Activated naive CD4-positive, alpha-beta T cell treated with anti-CD3 and anti-CD28 coated beads, Interleukin-2, amount 50 U/mL, for 24 hours (primary cell): Measurements from ENCODE around the gene FAIM2.

ENCODE experiments used
- H3K27ac Mint-ChIP-seq: one replicate; pipeline ENCODE4 v1.8.0; 2021; ENCODE audit warnings: mild to moderate bottlenecking, mixed read lengths
- H3K27me3 Mint-ChIP-seq: one replicate; pipeline ENCODE4 v1.8.0; 2021; ENCODE audit warnings: mixed read lengths
- H3K36me3 Mint-ChIP-seq: one replicate; pipeline ENCODE4 v1.8.0; 2021; ENCODE audit warnings: mixed read lengths
- H3K4me1 Mint-ChIP-seq: one replicate; pipeline ENCODE4 v1.8.0; 2021; ENCODE audit warnings: mixed read lengths
- H3K4me3 Mint-ChIP-seq: one replicate; pipeline ENCODE4 v1.8.0; 2021; ENCODE audit warnings: mild to moderate bottlenecking, mixed read lengths
- H3K9me3 Mint-ChIP-seq: one replicate; pipeline ENCODE4 v1.8.0; 2021; ENCODE audit warnings: mixed read lengths

Gene FAIM2

GRCh38 chr12:49903700-49904423 lies at the start of gene FAIM2:
FAIM2 (minus strand) TSS chr12:49903900; CDS start chr12:49903792, 108 bp downstream.
- Mint-ChIP-seq H3K27ac (no peak within 1 kb of the TSS), H3K9me3 (no peaks in the 10 kb centered on the region), H3K27me3 (no peaks in the 10 kb centered on the region), H3K4me3 (peak within 1 kb of the TSS; percentile 83), H3K4me1 (peaks cover 13% of the 10 kb centered on the region), H3K36me3 (no peaks in the 10 kb centered on the region)

GRCh38 chr12:49953151-49953550 lies 49.5 kb upstream of the FAIM2 start:
- no peaks in the 10 kb centered on the region for H3K9me3 Mint-ChIP-seq
- peaks cover 30% of the 10 kb centered on the region for H3K27me3 Mint-ChIP-seq
- no peak overlapping the region for H3K4me3 Mint-ChIP-seq
- no peaks in the 10 kb centered on the region for H3K4me1 Mint-ChIP-seq
- H3K27ac Mint-ChIP-seq, result no peak overlapping the region
- no peaks in the 10 kb centered on the region for H3K36me3 Mint-ChIP-seq

GRCh38 chr12:49952391-49953055 lies 48.8 kb upstream of the FAIM2 start:
- H3K27ac Mint-ChIP-seq, result no peak overlapping the region

DNA sequence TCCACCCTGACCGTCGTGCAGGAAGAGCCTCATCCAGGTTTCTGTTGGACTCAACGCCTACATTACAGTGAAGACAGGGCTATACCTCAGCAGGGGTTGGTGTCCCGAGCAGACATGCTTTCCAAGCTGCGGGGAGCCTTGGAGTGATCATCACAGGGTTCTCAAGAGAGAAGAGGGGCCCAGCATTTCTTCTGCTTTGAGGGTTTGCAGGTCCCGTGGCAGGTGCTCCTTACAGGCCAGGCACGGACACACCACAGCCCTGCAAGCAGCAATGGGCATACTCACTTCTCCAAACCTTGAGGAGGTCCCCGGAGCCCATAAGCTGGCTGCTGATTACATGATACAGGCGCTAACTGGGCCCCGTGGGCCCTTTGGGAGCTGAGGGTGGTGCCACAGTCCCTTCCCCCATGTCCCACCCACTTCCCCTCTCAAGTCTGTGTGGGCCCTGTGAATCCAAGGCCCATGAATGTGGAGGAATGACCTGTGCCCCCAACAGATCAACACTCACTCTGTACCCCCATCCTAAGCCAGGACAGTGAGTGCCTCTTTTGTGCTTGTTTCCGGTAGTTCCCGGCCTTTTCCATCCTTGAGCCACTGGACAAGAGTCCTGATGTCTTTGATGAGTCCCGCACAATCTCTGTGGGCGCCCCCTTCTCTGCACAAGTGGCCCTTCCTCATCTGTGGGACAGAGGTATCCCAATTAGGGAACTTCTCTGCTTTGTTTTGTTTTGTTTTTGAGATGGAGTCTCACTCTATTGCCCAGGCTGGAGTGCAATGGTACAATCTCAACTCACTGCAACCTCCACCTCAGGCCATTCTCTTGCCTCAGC lies 47.9 kb upstream of the FAIM2 start:
- H3K36me3 Mint-ChIP-seq, result no peaks in the 10 kb centered on the region
- H3K4me1 Mint-ChIP-seq, result no peaks in the 10 kb centered on the region
- no peak overlapping the region for H3K27ac Mint-ChIP-seq
- peaks cover 16% of the 10 kb centered on the region for H3K27me3 Mint-ChIP-seq
- no peaks in the 10 kb centered on the region for H3K9me3 Mint-ChIP-seq
- no peak overlapping the region for H3K4me3 Mint-ChIP-seq

More at GRCh38 chr12:49952391-49953055, 48.8 kb upstream of the FAIM2 start:
- Mint-ChIP-seq H3K4me1 (no peaks in the 10 kb centered on the region), H3K4me3 (no peak overlapping the region), H3K36me3 (no peaks in the 10 kb centered on the region), H3K27me3 (peaks cover 24% of the 10 kb centered on the region), H3K9me3 (no peaks in the 10 kb centered on the region)

GRCh38 chr12:49950273-49951251 lies 46.9 kb upstream of the FAIM2 start, which contains the start of gene AQP2:
AQP2 (plus strand) TSS chr12:49950737; CDS start chr12:49950831, 94 bp downstream.
- Mint-ChIP-seq H3K27ac (no peak within 1 kb of the TSS), H3K27me3 (peaks cover 12% of the 10 kb centered on the region), H3K9me3 (no peaks in the 10 kb centered on the region), H3K4me1 (peaks cover 7% of the 10 kb centered on the region), H3K36me3 (no peaks in the 10 kb centered on the region), H3K4me3 (no peak within 1 kb of the TSS)

DNA sequence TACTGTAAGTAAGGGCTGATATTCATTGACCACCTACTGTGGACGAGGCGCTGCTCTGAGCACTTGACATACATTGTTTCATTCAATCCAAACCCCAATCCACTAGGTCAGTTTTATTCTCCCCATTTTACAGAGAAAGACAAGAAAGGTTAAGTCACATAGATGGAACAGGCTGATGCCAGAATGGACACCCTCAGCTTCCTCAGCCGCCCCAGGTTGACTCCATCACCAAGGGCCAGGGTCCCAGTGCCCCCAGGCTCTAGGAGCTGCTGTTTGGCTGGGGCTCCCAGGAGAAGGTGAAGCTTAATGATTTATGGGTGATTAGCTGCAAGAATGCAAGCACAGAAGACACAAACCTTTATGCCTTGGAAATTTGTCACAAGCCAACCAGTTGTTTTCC lies 46.2 kb upstream of the FAIM2 start:
- Mint-ChIP-seq H3K4me3 (no peak overlapping the region), H3K36me3 (no peaks in the 10 kb centered on the region), H3K9me3 (no peaks in the 10 kb centered on the region), H3K4me1 (peaks cover 14% of the 10 kb centered on the region), H3K27ac (no peak overlapping the region), H3K27me3 (peaks cover 11% of the 10 kb centered on the region)

DNA sequence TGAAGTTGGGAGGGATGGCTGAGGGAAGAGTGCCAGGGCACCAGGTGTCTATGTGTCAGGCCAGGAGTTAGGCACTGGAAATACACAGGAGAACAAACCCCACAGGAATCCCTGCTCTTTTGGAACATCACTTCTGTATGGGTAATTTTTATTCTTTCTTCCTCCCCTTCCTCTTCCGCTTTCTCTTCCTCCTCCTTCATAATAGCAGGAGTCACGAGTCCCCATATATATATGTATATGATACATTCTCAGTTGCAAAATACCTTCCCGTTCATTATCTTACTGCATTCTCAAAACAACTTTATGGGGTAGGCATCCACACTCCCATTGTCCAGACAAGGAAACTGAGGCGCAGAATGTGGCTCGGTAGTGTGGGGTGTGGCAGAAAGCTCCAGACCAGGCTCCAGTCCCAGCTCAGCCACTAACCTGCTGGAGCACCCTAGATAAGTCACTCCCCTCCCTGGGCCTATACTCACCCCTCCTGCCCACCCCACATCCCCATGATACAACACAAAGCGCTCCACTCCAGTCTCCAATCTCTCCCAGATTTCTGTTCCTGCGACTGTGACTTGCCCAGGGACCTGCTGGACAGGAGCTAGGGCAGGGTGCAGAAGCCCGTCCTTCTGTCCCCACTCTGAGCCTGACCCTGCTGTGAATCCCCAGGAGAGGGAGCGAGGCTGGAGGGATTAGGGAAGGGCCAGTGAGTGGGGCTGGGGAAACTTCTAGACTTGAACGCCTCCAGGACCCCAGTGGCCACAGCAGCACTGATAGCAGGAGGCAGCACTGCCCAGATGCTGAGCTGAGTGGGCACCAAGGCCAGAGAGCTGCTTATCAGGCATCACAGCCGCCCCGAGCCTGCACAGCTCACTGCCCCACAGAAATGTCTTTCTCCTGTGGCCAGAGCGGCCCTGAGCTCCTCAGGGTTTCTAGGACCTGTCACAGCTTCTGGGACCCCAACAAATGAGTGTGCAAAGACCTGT lies 45.5 kb upstream of the FAIM2 start:
- no peak overlapping the region for H3K27ac Mint-ChIP-seq
- peaks cover 20% of the 10 kb centered on the region for H3K4me1 Mint-ChIP-seq
- H3K36me3 Mint-ChIP-seq, result no peaks in the 10 kb centered on the region
- no peaks in the 10 kb centered on the region for H3K9me3 Mint-ChIP-seq
- H3K27me3 Mint-ChIP-seq, result peaks cover 4% of the 10 kb centered on the region
- H3K4me3 Mint-ChIP-seq, result no peak overlapping the region

GRCh38 chr12:49947593-49948226 lies 44.0 kb upstream of the FAIM2 start:
- H3K27me3 Mint-ChIP-seq, result no peaks in the 10 kb centered on the region
- no peaks in the 10 kb centered on the region for H3K9me3 Mint-ChIP-seq
- H3K4me3 Mint-ChIP-seq, result no peak overlapping the region
- H3K36me3 Mint-ChIP-seq, result no peaks in the 10 kb centered on the region
- H3K27ac Mint-ChIP-seq, result no peak overlapping the region
- H3K4me1 Mint-ChIP-seq, result peaks cover 20% of the 10 kb centered on the region

- H3K27ac Mint-ChIP-seq, result no peak overlapping the region
These were observed 42.8 kb upstream of the FAIM2 start for GRCh38 chr12:49946497-49946896.

GRCh38 chr12:49946086-49946485 lies 42.4 kb upstream of the FAIM2 start:
- no peaks in the 10 kb centered on the region for H3K36me3 Mint-ChIP-seq
- H3K4me1 Mint-ChIP-seq, result peaks cover 20% of the 10 kb centered on the region
- H3K4me3 Mint-ChIP-seq, result peak overlapping the region; percentile 86
- no peak overlapping the region for H3K27ac Mint-ChIP-seq
- H3K27me3 Mint-ChIP-seq, result no peaks in the 10 kb centered on the region
- no peaks in the 10 kb centered on the region for H3K9me3 Mint-ChIP-seq

More at GRCh38 chr12:49946497-49946896, 42.8 kb upstream of the FAIM2 start:
- H3K36me3 Mint-ChIP-seq, result no peaks in the 10 kb centered on the region
- H3K9me3 Mint-ChIP-seq, result no peaks in the 10 kb centered on the region
- H3K4me3 Mint-ChIP-seq, result no peak overlapping the region
- peaks cover 20% of the 10 kb centered on the region for H3K4me1 Mint-ChIP-seq
- no peaks in the 10 kb centered on the region for H3K27me3 Mint-ChIP-seq

GRCh38 chr12:49945394-49946080 lies 41.8 kb upstream of the FAIM2 start:
- H3K4me3 Mint-ChIP-seq, result peak overlapping the region; percentile 86
- H3K4me1 Mint-ChIP-seq, result peaks cover 20% of the 10 kb centered on the region
- H3K27me3 Mint-ChIP-seq, result no peaks in the 10 kb centered on the region
- peak overlapping the region; percentile 90 for H3K27ac Mint-ChIP-seq
- H3K36me3 Mint-ChIP-seq, result no peaks in the 10 kb centered on the region
- no peaks in the 10 kb centered on the region for H3K9me3 Mint-ChIP-seq

- Mint-ChIP-seq H3K27me3 (no peaks in the 10 kb centered on the region), H3K4me1 (peaks cover 20% of the 10 kb centered on the region), H3K36me3 (no peaks in the 10 kb centered on the region), H3K9me3 (no peaks in the 10 kb centered on the region), H3K4me3 (peak overlapping the region; percentile 86), H3K27ac (peak overlapping the region; percentile 90)
These were observed 41.0 kb upstream of the FAIM2 start for GRCh38 chr12:49944718-49945117.

- Mint-ChIP-seq H3K4me3 (no peak overlapping the region), H3K27ac (no peak overlapping the region), H3K36me3 (no peaks in the 10 kb centered on the region)
These were observed 40.3 kb upstream of the FAIM2 start for GRCh38 chr12:49944046-49944445.

More at GRCh38 chr12:49944046-49944445, 40.3 kb upstream of the FAIM2 start:
- Mint-ChIP-seq H3K27me3 (no peaks in the 10 kb centered on the region), H3K9me3 (no peaks in the 10 kb centered on the region), H3K4me1 (peaks cover 20% of the 10 kb centered on the region)
